Measurements from ENCODE around the gene LZTR1. TPM values are rescaled to one million over a fixed set of nuclear protein-coding genes. Genes with fewer than 3 reads are reported as not detected.

The LZTR1 gene
- polyA plus RNA-seq, 3 donors from 2014 or later, result 8.1 to 18.4 (median 11.1) TPM

- Mint-ChIP-seq H3K36me3 (no peaks in the 10 kb centered on the region), H3K4me3 (peak overlapping the region in 4 of 5 donors; percentile 7 to 39 (median 32)), H3K9me3 (no peaks in the 10 kb centered on the region), H3K27ac (peak overlapping the region in 4 of 6 donors; percentile 7 to 43 (median 37)), H3K27me3 (ENCODE audit: low read depth in 3 of 3) (peaks cover 0 to 4% (median 2%) of the 10 kb centered on the region in 3 donors), H3K4me1 (peaks cover 86 to 90% of the 10 kb centered on the region in 2 donors)
- no peak for DNase-seq
Observed at GRCh38 chr22:20943104-20943933, 38.8 kb upstream of the LZTR1 start.

GRCh38 chr22:20944042-20944441 lies 38.1 kb upstream of the LZTR1 start:
- Mint-ChIP-seq H3K9me3 (no peaks in the 10 kb centered on the region), H3K4me3 (peak overlapping the region in 2 of 5 donors; percentile 7 to 30), H3K27me3 (ENCODE audit: low read depth in 3 of 3) (peaks cover 0 to 4% (median 2%) of the 10 kb centered on the region in 3 donors), H3K4me1 (peaks cover 85 to 90% of the 10 kb centered on the region in 2 donors), H3K36me3 (no peaks in the 10 kb centered on the region), H3K27ac (peak overlapping the region in 2 of 6 donors; percentile 35 to 43)
- DNase-seq, result no peak

GRCh38 chr22:20945578-20945934 lies 36.5 kb upstream of the LZTR1 start:
- no peak for DNase-seq
- peaks cover 78 to 87% of the 10 kb centered on the region in 2 donors for H3K4me1 Mint-ChIP-seq
- H3K36me3 Mint-ChIP-seq, result peaks cover 0 to 11% (median 9%) of the 10 kb centered on the region in 3 donors
- peak overlapping the region in 1 of 5 donors; percentile 1 for H3K4me3 Mint-ChIP-seq
- H3K27me3 Mint-ChIP-seq (ENCODE audit: low read depth in 3 of 3), result peaks cover 0 to 3% (median 2%) of the 10 kb centered on the region in 3 donors
- no peaks in the 10 kb centered on the region for H3K9me3 Mint-ChIP-seq
- peak overlapping the region in 3 of 6 donors; percentile 45 to 73 (median 64) for H3K27ac Mint-ChIP-seq

GRCh38 chr22:20946080-20946986 lies 35.8 kb upstream of the LZTR1 start:
- Mint-ChIP-seq H3K27me3 (ENCODE audit: low read depth in 3 of 3) (peaks cover 0 to 2% (median 1%) of the 10 kb centered on the region in 3 donors), H3K27ac (peak overlapping the region; percentile 45 to 84 (median 68)), H3K4me3 (peak overlapping the region in 2 of 5 donors; percentile 8 to 18), H3K4me1 (peaks cover 72 to 79% of the 10 kb centered on the region in 2 donors), H3K36me3 (peaks cover 0 to 11% (median 9%) of the 10 kb centered on the region in 3 donors), H3K9me3 (no peaks in the 10 kb centered on the region)
- no peak for DNase-seq

GRCh38 chr22:20946991-20947390 lies 35.1 kb upstream of the LZTR1 start:
- peaks cover 68 to 72% of the 10 kb centered on the region in 2 donors for H3K4me1 Mint-ChIP-seq
- H3K9me3 Mint-ChIP-seq, result no peaks in the 10 kb centered on the region
- H3K4me3 Mint-ChIP-seq, result no peak overlapping the region
- peaks cover 0 to 11% (median 9%) of the 10 kb centered on the region in 3 donors for H3K36me3 Mint-ChIP-seq
- H3K27ac Mint-ChIP-seq, result peak overlapping the region in 3 of 6 donors; percentile 60 to 70 (median 66)
- peaks cover 1 to 2% (median 2%) of the 10 kb centered on the region in 3 donors for H3K27me3 Mint-ChIP-seq (ENCODE audit: low read depth in 3 of 3)
- DNase-seq, result no peak

GRCh38 chr22:20948450-20948849 lies 33.6 kb upstream of the LZTR1 start:
- Mint-ChIP-seq H3K36me3 (peaks cover 0 to 11% (median 9%) of the 10 kb centered on the region in 3 donors), H3K27ac (peak overlapping the region in 2 of 6 donors; percentile 3), H3K4me1 (peaks cover 56 to 58% of the 10 kb centered on the region in 2 donors), H3K4me3 (no peak overlapping the region), H3K27me3 (ENCODE audit: low read depth in 3 of 3) (peaks cover 0 to 6% (median 2%) of the 10 kb centered on the region in 3 donors), H3K9me3 (no peaks in the 10 kb centered on the region)
- no peak for DNase-seq

- no peak for DNase-seq
- no peaks in the 10 kb centered on the region for H3K9me3 Mint-ChIP-seq
- H3K4me1 Mint-ChIP-seq, result peaks cover 51 to 52% of the 10 kb centered on the region in 2 donors
- H3K27me3 Mint-ChIP-seq (ENCODE audit: low read depth in 3 of 3), result peaks cover 0 to 6% (median 2%) of the 10 kb centered on the region in 3 donors
- H3K4me3 Mint-ChIP-seq, result no peak overlapping the region
- H3K36me3 Mint-ChIP-seq, result peaks cover 0 to 14% (median 9%) of the 10 kb centered on the region in 3 donors
- peak overlapping the region in 2 of 6 donors; percentile 17 to 72 for H3K27ac Mint-ChIP-seq
Observed at GRCh38 chr22:20948989-20949388, 33.1 kb upstream of the LZTR1 start.

GRCh38 chr22:20949698-20950183 lies 32.4 kb upstream of the LZTR1 start:
- Mint-ChIP-seq H3K4me3 (peak overlapping the region in 1 of 5 donors; percentile 7), H3K9me3 (no peaks in the 10 kb centered on the region), H3K36me3 (peaks cover 0 to 14% (median 9%) of the 10 kb centered on the region in 3 donors), H3K4me1 (peaks cover 47 to 51% of the 10 kb centered on the region in 2 donors), H3K27me3 (ENCODE audit: low read depth in 3 of 3) (peaks cover 0 to 8% (median 2%) of the 10 kb centered on the region in 3 donors), H3K27ac (peak overlapping the region in 5 of 6 donors; percentile 4 to 72 (median 64))
- no peak for DNase-seq

- Mint-ChIP-seq H3K9me3 (no peaks in the 10 kb centered on the region), H3K36me3 (peaks cover 0 to 14% (median 9%) of the 10 kb centered on the region in 3 donors), H3K4me1 (peaks cover 35 to 39% of the 10 kb centered on the region in 2 donors), H3K27ac (peak overlapping the region in 2 of 6 donors; percentile 7 to 45), H3K4me3 (no peak overlapping the region), H3K27me3 (ENCODE audit: low read depth in 3 of 3) (peaks cover 0 to 6% (median 2%) of the 10 kb centered on the region in 3 donors)
- no peak for DNase-seq
Observed at GRCh38 chr22:20951151-20951931, 30.8 kb upstream of the LZTR1 start.

- Mint-ChIP-seq H3K4me1 (peaks cover 31 to 35% of the 10 kb centered on the region in 2 donors), H3K9me3 (no peaks in the 10 kb centered on the region), H3K36me3 (peaks cover 0 to 14% (median 9%) of the 10 kb centered on the region in 3 donors), H3K27ac (peak overlapping the region in 2 of 6 donors; percentile 7 to 45), H3K27me3 (ENCODE audit: low read depth in 3 of 3) (peaks cover 0 to 6% (median 2%) of the 10 kb centered on the region in 3 donors), H3K4me3 (no peak overlapping the region)
- DNase-seq, result no peak
Observed at GRCh38 chr22:20951932-20952380, 30.1 kb upstream of the LZTR1 start.

- DNase-seq, result no peak
- Mint-ChIP-seq H3K9me3 (no peaks in the 10 kb centered on the region), H3K27me3 (ENCODE audit: low read depth in 3 of 3) (peaks cover 0 to 6% (median 2%) of the 10 kb centered on the region in 3 donors), H3K36me3 (peaks cover 0 to 14% (median 9%) of the 10 kb centered on the region in 3 donors), H3K4me1 (peaks cover 30 to 32% of the 10 kb centered on the region in 2 donors), H3K27ac (peak overlapping the region in 3 of 6 donors; percentile 10 to 24 (median 17)), H3K4me3 (no peak overlapping the region)
Observed at GRCh38 chr22:20952544-20953341, 29.4 kb upstream of the LZTR1 start.

GRCh38 chr22:20953342-20953608 lies 28.8 kb upstream of the LZTR1 start:
- Mint-ChIP-seq H3K36me3 (peaks cover 0 to 14% (median 9%) of the 10 kb centered on the region in 3 donors), H3K4me1 (peaks cover 30 to 32% of the 10 kb centered on the region in 2 donors)

More at GRCh38 chr22:20953342-20953608, 28.8 kb upstream of the LZTR1 start:
- Mint-ChIP-seq H3K27ac (no peak overlapping the region), H3K9me3 (no peaks in the 10 kb centered on the region), H3K27me3 (ENCODE audit: low read depth in 3 of 3) (peaks cover 0 to 6% (median 2%) of the 10 kb centered on the region in 3 donors), H3K4me3 (no peak overlapping the region)
- no peak for DNase-seq

All from immature natural killer cell (primary cell).